AG09309 (cell line): ENCODE measurements around the gene MFNG.
"Not testable (repeated sequence)": the region's sequence is repeated elsewhere in the genome, so short reads cannot be mapped to it uniquely, and the experiment has no call there.

Source experiments
- DNase-seq: peaks from one replicate; pipeline ENCODE4 v3.0.0-alpha.2; 2010; ENCODE audit warnings: low read depth
- H3K4me3 ChIP-seq: 2 replicates; pipeline ENCODE4 v1.5.1; 2011; ENCODE audit warnings: mild to moderate bottlenecking, low read depth, low read length, moderate library complexity; ENCODE audit not compliant: control insufficient read depth
- CTCF ChIP-seq: IDR thresholded peaks from 2 replicates; pipeline ENCODE4 v1.5.1; 2011; ENCODE audit warnings: mild to moderate bottlenecking, low read depth, low read length, inconsistent platforms; ENCODE audit not compliant: insufficient read depth, control insufficient read depth; ENCODE audit errors: missing control alignments

Gene MFNG, protein sequence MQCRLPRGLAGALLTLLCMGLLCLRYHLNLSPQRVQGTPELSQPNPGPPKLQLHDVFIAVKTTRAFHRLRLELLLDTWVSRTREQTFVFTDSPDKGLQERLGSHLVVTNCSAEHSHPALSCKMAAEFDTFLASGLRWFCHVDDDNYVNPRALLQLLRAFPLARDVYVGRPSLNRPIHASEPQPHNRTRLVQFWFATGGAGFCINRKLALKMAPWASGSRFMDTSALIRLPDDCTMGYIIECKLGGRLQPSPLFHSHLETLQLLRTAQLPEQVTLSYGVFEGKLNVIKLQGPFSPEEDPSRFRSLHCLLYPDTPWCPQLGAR

DNA sequence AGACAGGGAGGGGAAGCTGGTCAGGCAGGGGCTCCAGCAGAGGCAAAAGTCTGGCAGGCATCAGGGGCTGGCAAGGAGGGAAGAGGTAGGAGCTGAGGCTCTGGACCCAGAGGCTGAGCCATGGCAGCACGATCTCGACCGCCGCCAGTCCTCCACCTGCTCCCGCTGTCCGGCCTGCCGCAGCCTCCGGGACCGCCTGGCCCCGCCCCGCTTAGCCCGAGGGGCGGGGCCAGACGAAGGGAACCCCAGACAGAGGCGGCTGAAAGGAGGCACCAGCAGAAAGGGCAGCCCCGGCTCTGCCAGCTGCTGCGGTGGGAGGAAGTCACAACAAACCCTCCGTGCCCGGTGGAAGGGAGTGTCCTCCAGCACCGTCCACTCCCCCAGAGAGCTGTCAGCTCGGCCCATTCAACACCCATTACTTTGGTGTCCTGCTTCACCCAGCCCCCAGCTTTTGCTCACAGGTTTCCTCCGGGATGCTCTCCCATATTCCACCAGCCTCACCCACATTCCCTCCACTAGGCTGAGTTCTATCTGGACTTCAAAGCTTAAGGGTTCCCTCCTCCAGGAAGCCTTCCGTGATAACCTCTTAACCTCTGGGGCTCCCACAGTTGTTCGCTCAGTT, at the start of gene MFNG:
Gene MFNG (minus strand): TSS at position 161 of the 622 bp plus-strand sequence. CDS start 207 bp downstream, outside the sequence.
- TF ChIP-seq CTCF, result peak; percentile 18
- DNase-seq, result no peak
- H3K4me3 ChIP-seq, result no peak within 1 kb of the TSS

- DNase-seq, result no peak
Measured at GRCh38 chr22:37535159-37535558, 49.0 kb upstream of the MFNG start.

DNA sequence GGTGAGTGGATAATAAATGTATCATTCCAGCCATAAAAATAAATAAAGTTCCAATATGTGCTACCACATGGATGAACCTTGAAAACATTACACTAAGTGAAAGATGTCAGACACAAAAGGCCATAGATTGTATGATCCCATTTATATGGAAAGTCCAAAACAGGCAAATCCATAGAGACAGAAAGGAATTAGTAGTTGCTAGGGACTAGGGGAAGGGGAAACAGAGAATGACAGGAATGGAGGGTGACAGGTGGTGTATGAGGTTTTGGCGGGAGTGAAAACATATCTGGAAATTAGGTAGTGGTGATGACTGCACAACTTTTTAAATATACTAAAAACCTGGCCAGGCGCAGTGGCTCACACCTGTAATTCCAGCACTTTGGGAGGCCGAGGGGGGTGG, 48.3 kb upstream of the MFNG start:
- H3K4me3 ChIP-seq, result no peak overlapping the region
- no peak for DNase-seq
- no peak for TF ChIP-seq CTCF

More at GRCh38 chr22:37535159-37535558, 49.0 kb upstream of the MFNG start:
- TF ChIP-seq CTCF, result no peak
- H3K4me3 ChIP-seq, result no peak overlapping the region

DNA sequence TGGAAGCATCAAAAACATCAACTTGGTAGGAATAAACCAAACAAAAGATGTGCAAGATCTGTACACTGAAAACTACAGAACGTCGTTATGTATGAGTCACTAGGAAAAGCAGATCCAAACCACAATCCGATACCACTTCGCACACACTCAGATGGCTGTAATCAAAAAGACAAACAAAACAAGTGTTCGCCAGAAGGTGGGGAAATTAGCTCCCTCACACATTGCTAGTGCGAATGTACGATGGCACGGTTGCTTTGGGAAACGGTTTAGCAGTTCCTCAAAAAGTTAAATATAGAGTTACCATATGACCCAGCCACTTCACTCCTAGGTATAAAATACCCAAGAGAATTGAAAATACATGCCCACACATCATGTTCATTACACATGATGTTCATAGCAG, 47.8 kb upstream of the MFNG start:
- TF ChIP-seq CTCF, result no peak
- no peak for DNase-seq
- no peak overlapping the region for H3K4me3 ChIP-seq

- H3K4me3 ChIP-seq, result no peak overlapping the region
- no peak for TF ChIP-seq CTCF
- DNase-seq, result no peak
Measured at GRCh38 chr22:37529652-37530345, 43.6 kb upstream of the MFNG start.

GRCh38 chr22:37527952-37528351, 41.8 kb upstream of the MFNG start:
- DNase-seq, H3K4me3 ChIP-seq: not testable (repeated sequence)

- DNase-seq, H3K4me3 ChIP-seq: not testable (repeated sequence)
Measured at GRCh38 chr22:37527081-37527752, 41.0 kb upstream of the MFNG start.
